ENCODE results near the gene MZT2A.
"Not testable (repeated sequence)": the region's sequence is repeated elsewhere in the genome, so short reads cannot be mapped to it uniquely, and the experiment has no call there.

GRCh38 chr2:131511291-131511968 lies 19.2 kb upstream of the MZT2A start:
- peak; percentile 12; the same call in 1 of the 2 replicates for TF ChIP-seq CTCF (IDR thresholded peaks at IDR 0.05; ENCODE audit: low read depth, low read length)
- TF ChIP-seq EZH2phosphoT487 (IDR thresholded peaks at IDR 0.05; ENCODE audit: low read depth) = not testable (repeated sequence)
